CD14-positive monocyte (primary cell): ENCODE results near the gene CAPN14. TPM values are rescaled to one million over a fixed set of nuclear protein-coding genes. Genes with fewer than 3 reads are reported as not detected.

Experiments used
- DNase-seq, 3 donors: peaks; one replicate each; pipeline ENCODE4 v3.0.0-alpha.2; 2011 to 2022
- H2AFZ ChIP-seq: 2 replicates; pipeline ENCODE4 v1.6.0; 2012; ENCODE audit warnings: mild to moderate bottlenecking, low read depth, low read length, inconsistent platforms; ENCODE audit not compliant: insufficient read depth, poor library complexity, severe bottlenecking
- H3K27ac ChIP-seq, 2 donors: 1 replicate in 1 of 2; 2 replicates in 1 of 2; pipeline ENCODE4 v1.5.1; 2012 to 2013; ENCODE audit warnings: low read length in 2 of 2, control low read depth in 1 of 2, inconsistent platforms in 1 of 2, low read depth in 1 of 2, mild to moderate bottlenecking in 1 of 2
- H3K27me3 ChIP-seq, 2 donors: one replicate each; pipeline versions ENCODE4 v1.6.0 to v1.6.1; 2011 to 2013; ENCODE audit warnings: low read length in 2 of 2; ENCODE audit not compliant: control insufficient read depth in 2 of 2, insufficient read depth in 2 of 2
- H3K36me3 ChIP-seq, 2 donors: replicated peaks in 1 of 2; 1 replicate in 1 of 2; 2 replicates in 1 of 2; pipeline versions ENCODE4 v1.5.1 to v1.6.1; 2012 to 2013; ENCODE audit warnings: low read length in 2 of 2, control low read depth in 1 of 2, inconsistent platforms in 1 of 2, mild to moderate bottlenecking in 1 of 2; ENCODE audit not compliant: insufficient read depth in 2 of 2, control insufficient read depth in 1 of 2
- H3K4me1 ChIP-seq, 2 donors: 1 replicate in 1 of 2; 2 replicates in 1 of 2; pipeline versions ENCODE4 v1.5.1 to v1.6.1; 2012 to 2013; ENCODE audit warnings: low read length in 2 of 2, control low read depth in 1 of 2, inconsistent platforms in 1 of 2, mild to moderate bottlenecking in 1 of 2, moderate library complexity in 1 of 2; ENCODE audit not compliant: insufficient read depth in 2 of 2, control insufficient read depth in 1 of 2
- H3K4me2 ChIP-seq: replicated peaks from 2 replicates; pipeline ENCODE3; 2012; ENCODE audit warnings: low read length, moderate library complexity, mild to moderate bottlenecking; ENCODE audit not compliant: poor library complexity, severe bottlenecking; ENCODE audit errors: extremely low read depth
- H3K4me3 ChIP-seq, 3 experiments: fragments of 200-600 bp in 1 of 3; sonication (generic) in 1 of 3; replicated peaks in 1 of 3; 1 replicate in 2 of 3; 2 replicates in 1 of 3; pipeline ENCODE4 v1.5.1; 2011 to 2013; ENCODE audit warnings: low read length in 3 of 3, mild to moderate bottlenecking in 3 of 3, control low read depth in 2 of 3, low read depth in 2 of 3, inconsistent platforms in 1 of 3, moderate library complexity in 1 of 3
- H3K79me2 ChIP-seq: 2 replicates; pipeline ENCODE4 v1.6.0; 2012; ENCODE audit warnings: mild to moderate bottlenecking, control low read depth, inconsistent platforms, low read length, moderate library complexity; ENCODE audit not compliant: insufficient read depth
- H3K9ac ChIP-seq: 2 replicates; pipeline ENCODE4 v1.6.0; 2017; ENCODE audit warnings: low read length, mild to moderate bottlenecking; ENCODE audit not compliant: insufficient read depth, poor library complexity, severe bottlenecking
- H3K9me3 ChIP-seq, 2 donors: replicated peaks in 1 of 2; 1 replicate in 1 of 2; 2 replicates in 1 of 2; pipeline versions ENCODE4 v1.5.1 to v1.6.1; 2012 to 2013; ENCODE audit warnings: low read length in 2 of 2, control low read depth in 1 of 2; ENCODE audit not compliant: control insufficient read depth in 1 of 2, insufficient read depth in 1 of 2
- H4K20me1 ChIP-seq: 2 replicates; pipeline ENCODE4 v1.6.0; 2012; ENCODE audit warnings: mild to moderate bottlenecking, low read length, control low read depth, moderate library complexity; ENCODE audit not compliant: insufficient read depth
- H3K27ac Mint-ChIP-seq, 7 donors: one replicate each; pipeline ENCODE4 v1.8.0; 2020; ENCODE audit warnings: mild to moderate bottlenecking in 7 of 7, mixed read lengths in 7 of 7, moderate library complexity in 6 of 7, inconsistent platforms in 2 of 7
- H3K27me3 Mint-ChIP-seq, 3 donors: one replicate each; pipeline ENCODE4 v1.8.0; 2021 to 2022; ENCODE audit warnings: low read depth in 3 of 3, mild to moderate bottlenecking in 3 of 3, mixed read lengths in 3 of 3, moderate library complexity in 3 of 3, inconsistent platforms in 1 of 3
- H3K36me3 Mint-ChIP-seq, 2 donors: one replicate each; pipeline ENCODE4 v1.8.0; 2020; ENCODE audit warnings: mixed read lengths in 2 of 2, inconsistent platforms in 1 of 2, mild to moderate bottlenecking in 1 of 2
- H3K4me1 Mint-ChIP-seq: one replicate; pipeline ENCODE4 v1.8.0; 2020; ENCODE audit warnings: mild to moderate bottlenecking, mixed read lengths
- H3K4me3 Mint-ChIP-seq, 2 donors: one replicate each; pipeline ENCODE4 v1.8.0; 2020; ENCODE audit warnings: mild to moderate bottlenecking in 2 of 2, mixed read lengths in 2 of 2, moderate library complexity in 1 of 2
- H3K9me3 Mint-ChIP-seq, 7 donors: one replicate each; pipeline ENCODE4 v1.8.0; 2020 to 2022; ENCODE audit warnings: mixed read lengths in 7 of 7, mild to moderate bottlenecking in 6 of 7, moderate library complexity in 6 of 7, inconsistent platforms in 2 of 7
- CTCF ChIP-seq: fragments of 200-600 bp; IDR thresholded peaks from one replicate; pipeline ENCODE4 v1.8.0; 2022; ENCODE audit warnings: antibody characterized with exemption, mild to moderate bottlenecking
- WGBS: methylation state at CpG from one replicate; pipeline ENCODE4 v1.1.5; 2013; ENCODE audit warnings: missing lambda C conversion rate; ENCODE audit not compliant: insufficient coverage; 5-methylcytosine and 5-hydroxymethylcytosine counted together
- intact Hi-C, 2 donors: fragments of 100-400 bp; cut with micrococcal nuclease; formaldehyde crosslinking; loops; one replicate each; pipeline versions ENCODE4 v1.15.0 to v1.15.1; 2023
- polyA plus RNA-seq, 3 donors: library from polyadenylated mRNA; depleted of rRNA in 1 of 3; unstranded in 2 of 3; stranded (reverse) in 1 of 3; fragments of 300-500 nt in 2 of 3; fragments of >200 nt in 1 of 3; fragmentation: Illumina TruSeq in 2 of 3; gene quantifications; 1 replicate in 2 of 3; 2 replicates in 1 of 3; pipeline ENCODE4 v1.2.3, GENCODE V29; 2012 to 2021

CAPN14 gene
- polyA plus RNA-seq, 3 donors, result not detected

- no peak for DNase-seq
- Histone ChIP-seq H3K36me3 (no peaks in the 10 kb centered on the region), H3K27me3 (no peaks in the 10 kb centered on the region), H2AFZ (no peak overlapping the region), H3K9ac (no peak overlapping the region), H3K27ac (no peak overlapping the region), H3K4me1 (no peaks in the 10 kb centered on the region), H3K79me2 (no peaks in the 10 kb centered on the region), H3K9me3 (no peaks in the 10 kb centered on the region), H4K20me1 (no peaks in the 10 kb centered on the region), H3K4me3 (no peak overlapping the region), H3K4me2 (no peak overlapping the region)
- H3K9me3 Mint-ChIP-seq, result no peaks in the 10 kb centered on the region
- H3K27me3 Mint-ChIP-seq, result peaks cover 0 to 1% (median 0%) of the 10 kb centered on the region in 3 donors
- no peaks in the 10 kb centered on the region for H3K4me1 Mint-ChIP-seq
- no peaks in the 10 kb centered on the region for H3K36me3 Mint-ChIP-seq
- no peak for TF ChIP-seq CTCF
- intact Hi-C loops, result no loop called here
- WGBS, result 96% methylated on average over 11 of the region's 12 CpGs
- peak overlapping the region in 1 of 7 donors; percentile 58 for H3K27ac Mint-ChIP-seq
- no peak overlapping the region for H3K4me3 Mint-ChIP-seq
These were observed 24.4 kb downstream of the CAPN14 start for GRCh38 chr2:31192851-31193392.

GRCh38 chr2:31192396-31192795, 24.9 kb downstream of the CAPN14 start:
- H3K9me3 ChIP-seq, result no peaks in the 10 kb centered on the region
- H3K4me3 ChIP-seq, result no peak overlapping the region
- H3K27me3 Mint-ChIP-seq, result peaks cover 0 to 1% (median 0%) of the 10 kb centered on the region in 3 donors
- H3K4me1 ChIP-seq, result no peaks in the 10 kb centered on the region
- intact Hi-C loops, result no loop called here
- no peak overlapping the region for H3K4me3 Mint-ChIP-seq
- H3K27me3 ChIP-seq, result no peaks in the 10 kb centered on the region
- no peak overlapping the region for H3K9ac ChIP-seq
- H2AFZ ChIP-seq, result no peak overlapping the region
- 100% methylated on average over 1 of the region's 2 CpGs for WGBS
- no peak overlapping the region for H3K27ac ChIP-seq
- H3K36me3 Mint-ChIP-seq, result no peaks in the 10 kb centered on the region
- no peak for TF ChIP-seq CTCF
- H4K20me1 ChIP-seq, result no peaks in the 10 kb centered on the region
- H3K36me3 ChIP-seq, result no peaks in the 10 kb centered on the region
- H3K27ac Mint-ChIP-seq, result peak overlapping the region in 1 of 7 donors; percentile 58
- no peak overlapping the region for H3K4me2 ChIP-seq
- no peaks in the 10 kb centered on the region for H3K79me2 ChIP-seq
- DNase-seq, result no peak
- H3K4me1 Mint-ChIP-seq, result no peaks in the 10 kb centered on the region
- H3K9me3 Mint-ChIP-seq, result no peaks in the 10 kb centered on the region
